Ramos (cell line): Measurements from ENCODE around the gene SPCS3.
"Not testable (repeated sequence)": the region's sequence is repeated elsewhere in the genome, so short reads cannot be mapped to it uniquely, and the experiment has no call there.

Source experiments
- in situ Hi-C: fragments of 300-500 bp; cut with MboI; formaldehyde crosslinking; loops from one replicate; pipeline ENCODE4 v1.14.3; 2022; ENCODE audit warnings: low sequenced_read_pairs; ENCODE audit not compliant: unreplicated experiment

The SPCS3 gene

DNA sequence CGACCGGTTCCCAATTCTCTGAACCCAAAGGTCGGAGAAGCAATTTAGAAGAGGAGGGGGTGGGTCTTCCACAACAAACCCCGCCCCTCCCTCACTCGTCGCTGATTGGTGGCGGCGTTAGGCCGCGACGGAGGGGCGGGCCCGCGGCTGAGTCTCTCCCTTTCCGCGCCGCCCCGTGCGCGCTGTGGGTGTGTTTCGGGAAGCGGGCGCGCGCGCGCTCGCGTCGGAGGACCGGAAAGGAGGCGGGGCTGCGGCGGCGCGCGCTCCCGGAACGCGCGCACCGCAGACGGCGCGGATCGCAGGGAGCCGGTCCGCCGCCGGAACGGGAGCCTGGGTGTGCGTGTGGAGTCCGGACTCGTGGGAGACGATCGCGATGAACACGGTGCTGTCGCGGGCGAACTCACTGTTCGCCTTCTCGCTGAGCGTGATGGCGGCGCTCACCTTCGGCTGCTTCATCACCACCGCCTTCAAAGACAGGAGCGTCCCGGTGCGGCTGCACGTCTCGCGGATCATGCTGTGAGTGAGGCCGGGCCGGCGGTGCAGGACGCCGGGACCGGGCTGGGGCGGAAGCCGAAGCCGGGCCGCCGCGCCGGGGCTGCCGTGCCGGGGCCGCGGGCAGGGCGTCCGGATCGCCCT, at the start of gene SPCS3:
Gene SPCS3, plus strand, starts transcription at position 263 of the 636 bp plus-strand sequence. Its CDS starts 111 bp downstream, at position 374.
- in situ Hi-C loops = loop anchor here (25.0 kb wide), 1 partner anchor 1383 kb away; no protein-coding TSS in a partner anchor

DNA sequence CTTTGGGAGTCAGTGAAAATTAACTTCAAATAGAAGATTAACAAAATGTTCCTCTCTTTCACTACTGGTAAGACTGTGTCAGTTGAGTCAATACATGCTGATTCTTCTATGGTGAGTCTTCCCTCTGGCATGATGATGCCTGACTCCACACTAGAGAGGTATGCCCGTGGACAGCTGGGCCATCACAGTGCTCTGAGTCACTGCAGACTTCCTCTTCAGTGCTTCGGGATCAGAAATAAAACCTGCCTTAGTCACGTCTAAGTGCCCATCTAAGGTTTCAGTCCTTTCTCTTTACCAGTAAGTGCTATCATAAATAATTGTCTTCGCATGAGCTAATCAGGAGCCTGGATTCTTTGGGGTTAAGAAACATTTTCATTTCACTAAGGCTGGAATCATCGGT, 49.1 kb upstream of the SPCS3 start:
- in situ Hi-C loops = no loop called here

DNA sequence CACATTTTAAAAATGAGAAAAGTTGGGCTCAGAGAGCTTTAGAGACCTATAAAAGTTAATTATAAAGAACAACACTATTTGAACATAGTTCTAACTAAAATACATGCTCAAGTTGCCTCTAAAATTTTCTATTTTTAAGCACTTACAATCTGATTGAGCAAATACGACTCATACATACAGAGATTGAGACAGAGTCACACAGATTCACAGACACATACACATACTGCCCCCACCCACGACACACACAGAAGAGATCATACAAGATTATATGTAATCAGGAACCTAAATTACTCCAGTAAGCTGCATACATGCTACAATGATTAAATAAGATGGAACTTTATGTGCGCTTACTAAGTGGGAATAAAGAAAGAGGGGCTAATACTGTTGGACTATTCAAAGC, 48.0 kb upstream of the SPCS3 start:
- in situ Hi-C loops = no loop called here

DNA sequence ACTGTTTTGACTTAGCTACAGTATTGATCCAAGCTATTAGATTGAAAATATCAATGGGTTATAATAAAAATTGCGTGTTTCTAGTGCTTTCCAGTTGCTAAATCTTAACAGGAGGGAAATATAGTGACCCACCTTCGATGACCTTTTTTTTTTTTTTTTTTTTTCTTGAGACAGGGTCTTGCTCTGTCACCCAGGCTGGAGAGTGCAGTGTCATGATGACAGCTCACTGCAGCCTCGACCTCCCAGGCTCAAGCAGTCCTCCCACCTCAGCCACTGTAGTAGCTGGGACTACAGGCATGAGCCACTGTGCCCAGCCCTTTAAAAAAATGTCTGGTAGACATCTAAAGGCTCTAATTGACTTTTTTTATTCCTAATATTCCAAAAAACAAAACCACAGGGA, 47.0 kb upstream of the SPCS3 start:
- in situ Hi-C loops = no loop called here

DNA sequence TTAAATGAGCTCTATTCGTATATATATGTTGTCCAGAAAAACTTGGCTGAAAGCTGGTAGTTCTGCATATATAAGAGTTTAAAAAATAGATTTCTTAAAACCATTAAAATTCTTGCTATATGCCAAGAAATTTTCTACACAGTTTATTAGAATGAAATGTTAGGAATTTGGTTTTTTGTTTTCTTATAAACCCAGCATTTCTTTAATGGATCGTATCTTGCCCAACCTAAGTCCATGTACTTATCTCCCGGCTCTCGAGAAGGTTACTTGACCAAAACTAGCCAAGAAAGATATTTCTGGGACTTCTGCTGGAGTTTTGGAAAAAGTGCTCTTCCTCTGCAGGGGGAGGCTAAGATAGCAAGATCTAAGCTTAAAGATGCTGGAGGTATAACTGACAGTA, 46.0 kb upstream of the SPCS3 start:
- in situ Hi-C loops = no loop called here

DNA sequence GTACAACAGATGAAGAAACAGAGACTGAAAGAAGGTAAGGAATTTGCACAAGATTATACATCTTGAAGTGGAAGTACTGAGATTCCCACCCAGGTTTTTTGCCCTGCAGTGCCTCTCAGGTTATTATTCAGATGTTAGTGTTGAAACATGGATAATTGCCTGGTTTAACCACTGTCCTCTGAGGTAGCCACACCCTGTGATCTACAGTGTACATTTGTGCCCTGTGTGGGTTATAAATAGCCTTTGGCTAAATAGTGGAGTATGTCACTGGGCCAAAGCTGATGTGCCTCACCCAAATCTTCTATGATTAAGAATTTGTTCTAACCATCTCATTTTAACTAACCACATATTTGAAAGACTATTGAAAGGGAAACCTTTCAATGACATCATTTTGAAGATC, 45.3 kb upstream of the SPCS3 start:
- in situ Hi-C loops = no loop called here

DNA sequence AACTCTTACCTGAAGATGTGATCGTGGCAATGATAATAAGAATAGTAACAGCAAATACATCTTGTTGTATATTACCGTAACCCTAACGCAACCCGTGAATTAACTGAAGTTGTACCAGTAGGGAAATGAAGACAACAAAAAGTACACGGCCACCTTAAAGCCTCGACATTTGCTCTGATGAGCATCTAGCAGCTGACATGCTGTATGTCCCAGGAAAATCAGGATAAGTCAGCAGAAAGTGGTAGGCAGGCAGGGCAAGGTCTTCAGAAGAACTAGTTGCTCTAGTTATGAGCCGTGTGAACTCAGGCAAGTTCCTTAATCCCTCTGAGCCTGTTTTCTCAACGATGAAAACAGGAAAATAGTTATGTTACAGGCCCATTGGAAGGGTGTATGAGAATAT, 43.1 kb upstream of the SPCS3 start:
- in situ Hi-C loops = no loop called here

DNA sequence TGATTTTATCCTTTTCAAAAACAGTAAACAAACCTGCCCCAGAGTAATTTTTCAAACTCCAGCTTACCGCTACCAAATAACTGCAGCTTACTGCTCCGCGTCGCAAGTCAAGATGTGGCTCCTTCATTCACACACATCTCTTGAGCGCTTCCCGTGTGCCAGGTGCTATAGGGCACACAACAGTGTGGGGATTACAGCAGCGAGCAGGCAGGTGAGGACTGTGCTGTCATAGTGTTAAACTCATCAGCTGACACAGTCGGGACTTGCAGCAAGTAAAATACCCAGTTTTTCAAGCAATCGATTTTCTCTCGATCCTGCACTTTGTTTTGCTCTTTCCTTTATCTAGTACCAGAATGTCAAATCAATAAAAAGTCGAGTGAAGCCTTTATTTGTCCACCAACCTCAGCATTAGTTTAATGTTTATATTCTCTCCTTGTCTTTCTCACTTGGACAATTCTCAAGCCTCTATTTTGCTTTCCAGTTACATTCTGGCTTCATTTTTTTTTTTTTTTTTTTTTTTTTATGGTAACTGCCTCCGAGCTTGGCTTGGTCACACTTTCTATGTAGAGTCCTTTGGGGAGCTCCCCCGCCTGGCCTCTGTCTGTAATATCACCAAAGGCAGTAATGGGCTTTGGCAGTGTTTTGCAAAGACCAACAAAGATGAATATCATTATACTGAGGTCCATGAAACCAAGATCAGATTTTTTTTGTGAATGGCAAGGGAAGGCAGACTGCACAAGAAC, 42.4 kb upstream of the SPCS3 start:
- in situ Hi-C loops = no loop called here

DNA sequence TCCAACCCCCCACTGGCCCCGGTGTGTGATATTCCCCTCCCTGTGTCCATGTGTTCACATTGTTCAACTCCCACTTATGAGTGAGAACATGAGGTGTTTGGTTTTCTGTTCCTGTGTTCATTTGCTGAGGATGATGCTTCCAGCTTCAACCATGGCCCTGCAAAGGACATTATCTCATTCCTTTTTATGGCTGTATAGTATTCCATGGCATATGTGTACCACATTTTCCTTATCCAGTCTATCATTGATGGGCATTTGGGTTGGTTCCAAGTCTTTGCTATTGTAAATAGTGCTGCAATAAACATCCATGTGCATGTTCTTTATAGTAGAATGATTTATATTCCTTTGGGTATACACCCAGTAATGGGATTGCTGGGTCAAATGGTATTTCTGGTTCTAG, 40.2 kb upstream of the SPCS3 start:
- in situ Hi-C loops = not testable (repeated sequence)

DNA sequence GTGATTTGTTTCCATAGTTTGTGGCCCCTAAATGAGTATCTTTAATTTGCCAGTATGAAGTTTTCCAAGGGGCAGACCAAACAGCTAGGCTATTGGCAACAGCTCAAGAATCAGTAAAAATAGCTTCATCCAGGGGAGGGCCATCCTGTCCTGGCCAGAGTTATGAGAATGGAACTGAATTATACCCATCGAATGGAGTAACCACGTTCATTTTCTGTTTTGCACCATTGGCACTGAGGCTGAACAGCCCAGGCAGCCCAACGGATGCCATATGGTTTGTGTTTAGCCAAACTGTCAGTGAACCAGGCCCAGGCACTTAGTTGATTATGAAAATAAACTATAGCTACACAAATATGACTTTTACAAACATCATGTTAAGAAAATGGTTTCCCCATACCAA, 33.0 kb upstream of the SPCS3 start:
- in situ Hi-C loops = no loop called here

DNA sequence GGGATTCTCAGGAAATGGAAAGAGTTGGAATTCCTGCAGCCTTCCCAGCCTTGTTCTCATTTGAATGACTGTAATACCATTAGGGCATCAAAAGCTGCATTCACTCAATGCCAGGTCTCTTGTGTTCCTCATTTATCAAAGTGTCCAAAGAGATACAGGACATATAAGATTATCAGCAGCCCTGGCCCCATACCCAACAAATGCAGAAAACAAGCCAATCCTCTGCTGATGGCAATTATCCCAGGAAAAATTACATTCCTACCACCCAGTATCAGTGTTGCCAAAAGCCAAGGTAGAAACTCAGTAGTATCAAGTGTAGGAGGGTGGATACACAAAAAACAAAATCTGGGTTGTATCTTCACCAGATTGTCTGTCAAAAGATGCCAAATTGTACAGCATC, 32.2 kb upstream of the SPCS3 start:
- in situ Hi-C loops = no loop called here

DNA sequence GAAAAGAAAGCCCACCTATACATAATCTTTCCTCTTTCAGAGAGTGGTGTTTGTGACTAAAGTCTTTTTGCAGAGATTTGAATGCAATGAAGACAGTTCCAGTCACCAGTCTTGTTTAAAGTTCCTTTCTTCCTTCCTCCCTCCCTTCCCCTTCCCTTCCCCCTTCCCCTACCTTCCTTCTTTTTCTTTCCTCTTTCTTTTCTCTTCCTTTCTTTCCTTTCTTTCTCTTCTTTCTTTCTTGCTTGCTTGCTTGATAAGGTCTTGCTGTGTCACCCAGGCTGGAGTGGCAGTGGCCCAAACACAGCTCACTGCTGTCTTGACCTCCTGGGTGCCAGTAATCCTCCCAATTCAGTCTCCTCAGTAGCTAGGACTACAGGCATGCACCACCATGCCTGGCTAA, 31.7 kb upstream of the SPCS3 start:
- in situ Hi-C loops = no loop called here

DNA sequence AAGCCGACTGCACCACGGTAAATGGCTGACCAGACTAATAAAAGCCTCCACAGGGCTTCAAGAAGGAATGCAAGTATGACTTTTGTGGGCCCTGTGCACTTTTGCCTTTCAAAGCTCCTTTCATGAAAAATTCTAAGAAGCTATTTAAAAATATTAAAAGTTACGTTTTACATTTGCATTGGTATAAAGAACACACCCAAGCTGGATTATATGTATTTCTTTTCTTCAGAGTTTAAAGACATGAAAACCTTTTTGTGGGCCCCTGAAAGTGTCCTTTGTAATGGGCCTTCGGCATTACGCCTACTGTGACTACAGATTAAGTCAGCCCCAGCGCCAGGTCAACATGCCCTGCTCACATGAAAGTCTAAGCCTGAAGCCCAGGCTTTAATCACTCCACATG, 30.2 kb upstream of the SPCS3 start:
- in situ Hi-C loops = no loop called here

DNA sequence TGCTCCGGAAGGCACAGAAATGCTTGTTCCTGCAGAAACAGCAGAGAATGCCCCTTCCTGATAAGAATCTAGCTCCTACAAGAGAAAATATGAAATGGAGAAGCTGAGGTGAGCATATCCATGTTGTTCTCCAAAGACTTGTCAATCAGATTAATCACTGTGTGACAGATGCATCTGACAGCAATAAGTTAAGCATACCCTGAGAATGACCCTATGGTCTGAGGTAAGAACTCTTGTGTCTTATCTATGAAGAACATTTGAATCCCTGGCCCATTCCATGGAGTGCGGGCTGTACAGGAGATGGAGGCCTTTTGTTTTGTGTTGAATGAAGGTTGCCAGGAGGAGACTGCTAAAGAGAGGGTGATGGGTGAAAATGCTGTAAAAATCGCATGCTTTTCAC, 29.2 kb upstream of the SPCS3 start:
- in situ Hi-C loops = no loop called here

DNA sequence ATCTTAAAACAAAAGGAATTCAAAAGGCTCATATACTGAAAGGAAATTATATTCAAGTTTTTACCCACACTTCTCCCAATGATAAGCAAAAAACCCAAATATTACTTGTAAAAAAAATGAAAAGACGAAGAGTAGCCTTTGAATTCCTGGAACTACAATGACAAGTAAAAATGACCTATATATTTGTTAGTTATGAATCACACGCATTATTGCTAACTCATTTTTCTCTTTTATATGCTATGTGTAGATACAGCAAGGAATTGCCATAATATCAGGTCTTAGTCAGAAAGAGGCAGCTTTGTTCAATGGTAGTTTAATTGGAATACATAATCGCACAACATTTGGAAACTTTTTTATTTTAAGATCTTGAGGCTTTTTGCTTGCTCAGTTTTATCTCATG, 28.0 kb upstream of the SPCS3 start:
- in situ Hi-C loops = no loop called here

DNA sequence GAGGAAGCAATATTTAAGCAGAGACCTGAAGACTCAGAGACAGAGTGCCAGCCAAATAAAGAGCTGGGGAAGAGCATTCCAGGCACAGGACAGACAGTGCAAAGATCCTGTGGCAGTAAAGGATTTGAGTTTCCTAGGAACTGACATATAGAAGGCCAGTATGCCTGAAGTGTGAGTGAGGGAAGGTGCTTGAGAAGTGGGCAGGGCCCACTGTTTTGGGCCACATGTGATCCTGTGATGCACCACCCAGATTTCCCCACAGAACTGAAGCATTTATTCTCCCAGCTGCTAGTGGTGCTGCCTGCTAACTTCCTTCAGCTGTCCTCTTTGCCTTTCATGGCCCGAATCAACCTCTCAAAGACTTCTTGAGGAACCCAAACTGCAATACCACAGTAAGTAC, 26.8 kb upstream of the SPCS3 start:
- in situ Hi-C loops = no loop called here

DNA sequence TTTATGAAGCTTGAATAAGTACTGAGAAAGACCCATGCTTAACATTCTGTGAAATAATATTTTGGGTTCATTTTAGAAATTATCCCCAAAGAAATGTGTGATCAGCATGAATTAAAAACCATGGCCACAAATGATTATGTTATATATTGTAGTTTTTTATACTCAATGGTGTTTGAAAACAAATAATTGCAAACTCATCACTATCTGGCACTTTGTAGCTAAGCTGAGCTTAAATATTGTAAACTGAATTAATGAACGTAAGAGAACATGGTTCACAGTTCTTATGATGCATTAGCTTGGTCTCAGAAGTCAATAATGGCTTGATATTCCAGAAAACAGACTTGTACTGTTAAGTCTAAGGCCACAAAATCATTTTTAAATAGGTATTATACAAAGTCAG, 26.1 kb upstream of the SPCS3 start:
- in situ Hi-C loops = no loop called here

DNA sequence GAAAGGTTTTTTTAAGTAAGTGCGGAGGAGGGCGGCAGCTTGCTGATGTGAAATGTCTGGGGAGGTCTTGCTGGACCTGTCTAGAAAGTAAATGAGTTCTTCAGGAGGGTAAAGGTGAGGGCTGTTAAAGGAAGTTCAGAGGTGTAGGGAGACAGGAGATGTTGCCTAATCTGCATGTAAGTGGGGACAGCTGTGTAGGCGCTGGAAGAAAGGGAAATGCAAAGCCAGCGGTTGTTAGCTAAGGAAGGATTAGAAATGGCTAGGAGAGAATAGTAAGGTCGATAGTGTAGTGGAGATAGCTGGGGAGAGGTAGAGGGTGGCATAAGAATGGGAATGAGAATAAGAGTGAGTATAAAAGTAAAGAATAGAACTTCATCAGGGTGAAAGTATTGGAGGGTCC, 23.9 kb upstream of the SPCS3 start:
- in situ Hi-C loops = not testable (repeated sequence)

DNA sequence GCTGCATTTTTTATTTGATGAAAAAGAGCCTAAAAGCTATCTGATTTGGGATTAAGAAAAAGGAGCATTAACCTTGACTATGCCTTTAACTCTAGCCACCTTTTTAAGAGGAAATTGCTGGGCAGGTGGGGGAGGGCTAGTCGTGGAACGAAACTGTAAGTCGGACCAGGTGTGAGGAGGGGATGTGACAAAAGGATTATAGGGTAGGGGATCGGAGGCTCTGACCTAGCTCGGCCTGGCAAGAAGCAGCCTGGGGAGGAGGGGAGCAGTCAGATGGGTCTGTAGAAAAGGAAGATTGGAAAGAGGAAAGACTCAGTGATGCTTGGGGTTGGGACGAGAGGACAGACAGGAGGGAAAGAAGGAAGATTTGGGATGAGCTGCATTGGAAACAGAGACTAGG, 21.1 kb upstream of the SPCS3 start:
- in situ Hi-C loops = no loop called here

DNA sequence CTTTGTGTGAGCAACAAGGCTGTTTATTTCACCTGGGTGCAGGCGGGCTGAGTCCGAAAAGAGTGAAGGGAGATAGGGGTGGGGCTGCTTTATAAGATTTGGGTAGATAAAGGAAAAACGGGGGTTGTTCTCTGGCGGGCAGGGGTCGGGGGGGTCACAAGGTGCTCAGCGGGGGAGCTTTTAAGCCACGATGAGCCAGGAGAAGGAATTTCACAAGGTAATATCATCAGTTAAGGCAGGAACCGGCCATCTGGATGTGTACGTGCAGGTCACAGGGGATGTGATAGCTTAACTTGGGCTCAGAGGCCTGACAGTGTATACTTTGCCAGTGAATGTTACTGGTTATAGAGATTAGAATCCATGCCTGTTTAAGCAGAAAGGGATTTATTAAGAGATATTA, 19.7 kb upstream of the SPCS3 start:
- in situ Hi-C loops = loop anchor here (25.0 kb wide), 1 partner anchor 1363 kb away; no protein-coding TSS in a partner anchor

DNA sequence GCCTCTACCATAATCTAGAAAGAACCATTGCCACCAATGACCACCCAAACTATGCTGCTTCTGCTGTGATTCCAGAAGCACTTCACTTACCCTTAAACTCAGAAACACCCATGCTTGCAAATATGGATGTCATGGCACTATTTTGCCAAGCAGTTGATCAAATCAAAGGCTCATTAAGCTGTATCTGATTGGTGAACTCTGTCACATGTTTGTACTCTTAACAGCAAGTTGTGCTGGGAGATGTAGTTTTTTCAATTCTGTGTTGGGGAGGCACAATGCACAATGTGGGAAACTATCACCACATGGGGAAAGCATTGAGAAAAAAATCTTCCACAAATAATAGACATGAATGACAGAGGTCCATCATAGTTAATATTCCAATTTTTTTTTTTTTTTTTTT, 19.2 kb upstream of the SPCS3 start:
- in situ Hi-C loops = loop anchor here (25.0 kb wide), 1 partner anchor 1363 kb away; no protein-coding TSS in a partner anchor
